ENCODE results near the gene MUS81.
A peak's percentile ranks its signal among the peaks of the same experiment; 100 is the strongest.
"Not testable (repeated sequence)": the region's sequence is repeated elsewhere in the genome, so short reads cannot be mapped to it uniquely, and the experiment has no call there.

MUS81 gene

DNA sequence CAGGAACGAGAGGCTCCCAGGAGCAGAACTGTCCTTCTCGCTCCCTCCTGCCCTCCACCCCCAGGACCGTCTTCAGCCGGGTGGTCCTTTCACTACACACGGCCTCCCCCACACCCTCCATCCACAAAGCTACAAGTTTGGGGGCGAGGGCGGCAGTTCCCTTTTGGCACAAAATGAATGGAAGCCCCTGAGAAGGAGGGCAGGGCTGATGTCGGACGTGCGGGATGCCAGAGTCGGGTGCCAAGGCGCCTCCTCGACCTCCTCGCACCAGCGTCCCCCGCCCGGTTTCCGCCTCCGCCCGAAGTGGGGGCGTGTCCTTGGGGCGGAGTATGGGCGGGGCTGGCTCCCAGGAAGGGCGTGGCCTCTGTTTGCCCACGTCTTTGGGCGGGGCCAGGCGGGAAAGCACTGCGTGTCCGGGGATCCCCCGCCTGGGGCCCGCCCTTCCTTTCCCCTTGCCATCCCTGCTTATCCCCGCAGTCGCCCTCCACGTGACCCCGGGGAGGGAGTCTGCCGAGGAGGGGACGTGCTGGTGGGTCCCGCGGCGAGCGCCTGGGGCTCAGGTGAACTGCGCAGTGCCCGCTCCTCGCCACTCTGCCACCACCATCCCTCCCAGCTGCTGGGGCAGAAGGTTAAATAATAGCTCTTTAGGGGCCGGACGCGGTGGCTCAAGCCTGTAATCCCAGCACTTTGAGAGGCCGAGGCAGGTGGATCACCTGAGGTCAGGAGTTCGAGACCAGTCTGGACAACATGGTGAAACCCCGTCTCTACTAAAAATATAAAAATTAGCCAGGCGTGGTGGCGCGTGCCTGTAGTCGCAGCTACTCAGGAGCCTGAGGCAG, 13.3 kb downstream of the MUS81 start:
- peak; percentile 52 to 95 for DNase-seq

DNA sequence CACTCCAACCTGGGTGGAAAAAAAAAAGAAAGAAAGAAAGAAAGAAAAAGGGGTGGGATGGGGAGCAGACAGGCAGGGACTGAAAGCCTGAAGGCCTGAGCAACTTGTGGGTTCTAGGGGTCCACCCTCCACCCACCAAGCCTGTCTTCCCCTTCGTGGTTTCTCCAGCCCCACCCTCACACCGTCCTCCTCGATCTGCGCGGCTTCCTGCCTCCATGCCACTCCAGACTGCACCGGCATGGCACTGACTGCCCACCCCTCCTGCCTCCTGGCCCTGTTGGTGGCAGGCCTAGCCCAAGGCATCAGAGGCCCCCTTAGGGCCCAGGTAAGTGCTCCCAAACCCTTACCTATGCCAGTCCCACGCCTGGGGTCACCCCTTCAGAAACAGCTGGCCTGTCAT, 19.4 kb downstream of the MUS81 start, which contains the start of gene CTSW:
TSS of gene CTSW (plus strand) at position 221 of the 400 bp plus-strand sequence. CDS start at position 239, 18 bp downstream.
- DNase-seq, result no peak

DNA sequence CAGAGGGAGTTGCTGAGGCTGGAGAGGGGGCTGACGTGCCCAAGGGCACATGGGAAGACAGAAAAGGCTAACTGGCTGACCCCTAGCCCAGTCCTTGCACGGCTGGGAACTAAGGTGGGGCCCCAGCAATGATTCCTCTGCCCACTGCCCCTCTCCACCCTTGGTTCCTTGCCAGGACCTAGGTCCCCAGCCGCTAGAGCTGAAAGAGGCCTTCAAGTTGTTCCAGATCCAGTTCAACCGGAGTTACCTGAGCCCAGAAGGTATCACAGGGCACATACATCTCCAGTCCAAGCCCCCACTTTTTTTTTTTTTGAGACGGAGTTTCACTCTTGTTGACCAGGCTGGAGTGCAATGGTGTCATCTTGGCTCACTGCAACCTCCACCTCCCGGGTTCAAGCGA, 19.8 kb downstream of the MUS81 start:
- no peak for DNase-seq

DNA sequence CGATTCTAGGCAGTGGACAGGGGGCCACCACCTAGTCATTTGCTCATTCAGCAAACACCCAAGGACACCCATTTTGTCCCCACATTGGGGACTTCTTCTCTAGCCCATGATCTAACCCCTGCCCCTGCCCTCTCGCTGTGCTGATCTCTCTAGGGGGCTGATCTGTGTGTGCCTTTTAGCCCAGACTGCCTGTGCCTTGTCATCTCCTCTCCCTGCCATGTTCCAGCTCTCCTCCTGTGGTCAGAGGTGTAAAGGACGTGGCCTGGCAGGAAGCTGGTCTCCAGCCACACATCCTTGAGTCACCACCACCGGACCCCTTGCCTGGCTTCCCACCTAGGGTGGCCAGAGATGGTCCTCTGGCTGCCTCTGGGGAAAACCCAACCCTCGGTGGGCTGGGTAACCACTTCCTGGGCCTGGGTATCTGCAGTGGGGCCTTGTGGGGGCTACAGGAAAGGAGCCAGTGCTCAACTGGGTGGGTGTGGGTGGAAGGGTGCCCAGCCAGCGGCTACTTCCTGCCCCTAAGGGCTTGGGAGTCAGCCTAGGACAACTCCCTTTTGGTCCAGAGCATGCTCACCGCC, 20.7 kb downstream of the MUS81 start:
- DNase-seq, result no peak

DNA sequence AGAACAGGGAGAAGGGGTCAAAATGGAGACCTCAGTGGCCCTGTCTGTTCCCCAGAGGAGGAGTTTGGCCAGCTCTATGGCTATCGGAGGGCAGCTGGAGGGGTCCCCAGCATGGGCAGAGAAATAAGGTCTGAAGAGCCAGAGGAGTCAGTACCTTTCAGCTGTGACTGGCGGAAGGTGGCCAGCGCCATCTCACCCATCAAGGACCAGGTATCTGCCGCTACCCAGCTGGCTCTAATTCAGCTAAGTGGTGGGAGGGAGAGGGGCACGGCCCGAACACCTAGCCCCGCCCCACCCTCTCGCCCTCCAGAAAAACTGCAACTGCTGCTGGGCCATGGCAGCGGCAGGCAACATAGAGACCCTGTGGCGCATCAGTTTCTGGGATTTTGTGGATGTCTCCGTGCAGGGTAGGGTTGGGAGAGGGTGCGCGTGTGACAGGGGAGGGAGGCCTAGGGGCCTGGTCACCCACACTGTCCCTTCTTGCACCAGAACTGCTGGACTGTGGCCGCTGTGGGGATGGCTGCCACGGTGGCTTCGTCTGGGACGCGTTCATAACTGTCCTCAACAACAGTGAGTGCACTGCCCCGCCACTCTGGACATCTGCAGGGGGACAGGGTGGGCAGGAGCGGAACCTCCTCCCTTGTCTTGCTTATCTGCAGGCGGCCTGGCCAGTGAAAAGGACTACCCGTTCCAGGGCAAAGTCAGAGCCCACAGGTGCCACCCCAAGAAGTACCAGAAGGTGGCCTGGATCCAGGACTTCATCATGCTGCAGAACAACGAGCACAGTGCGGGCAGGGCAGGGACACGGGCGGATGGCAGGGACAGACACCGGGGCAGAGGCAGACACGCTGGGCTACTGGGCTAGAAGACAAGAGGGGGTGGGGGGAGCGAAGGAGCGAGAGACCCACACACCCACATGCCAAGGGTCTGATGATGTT, 22.2 kb downstream of the MUS81 start:
- no peak for DNase-seq

DNA sequence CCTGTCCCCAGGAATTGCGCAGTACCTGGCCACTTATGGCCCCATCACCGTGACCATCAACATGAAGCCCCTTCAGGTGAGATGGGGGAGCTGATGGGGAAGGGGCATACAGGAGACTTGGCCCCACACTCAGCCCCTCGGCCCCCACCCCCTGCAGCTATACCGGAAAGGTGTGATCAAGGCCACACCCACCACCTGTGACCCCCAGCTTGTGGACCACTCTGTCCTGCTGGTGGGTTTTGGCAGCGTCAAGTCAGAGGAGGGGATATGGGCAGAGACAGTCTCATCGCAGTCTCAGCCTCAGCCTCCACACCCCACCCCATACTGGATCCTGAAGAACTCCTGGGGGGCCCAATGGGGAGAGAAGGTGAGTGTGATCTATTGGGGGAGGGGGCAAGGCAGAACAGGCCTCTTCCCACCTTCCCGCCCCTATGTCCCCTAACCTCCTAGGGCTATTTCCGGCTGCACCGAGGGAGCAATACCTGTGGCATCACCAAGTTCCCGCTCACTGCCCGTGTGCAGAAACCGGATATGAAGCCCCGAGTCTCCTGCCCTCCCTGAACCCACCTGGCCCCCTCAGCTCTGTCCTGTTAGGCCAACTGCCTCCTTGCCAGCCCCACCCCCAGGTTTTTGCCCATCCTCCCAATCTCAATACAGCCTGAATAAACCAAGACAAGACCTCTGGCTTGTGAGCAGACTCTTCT, 23.0 kb downstream of the MUS81 start:
- DNase-seq, result no peak

DNA sequence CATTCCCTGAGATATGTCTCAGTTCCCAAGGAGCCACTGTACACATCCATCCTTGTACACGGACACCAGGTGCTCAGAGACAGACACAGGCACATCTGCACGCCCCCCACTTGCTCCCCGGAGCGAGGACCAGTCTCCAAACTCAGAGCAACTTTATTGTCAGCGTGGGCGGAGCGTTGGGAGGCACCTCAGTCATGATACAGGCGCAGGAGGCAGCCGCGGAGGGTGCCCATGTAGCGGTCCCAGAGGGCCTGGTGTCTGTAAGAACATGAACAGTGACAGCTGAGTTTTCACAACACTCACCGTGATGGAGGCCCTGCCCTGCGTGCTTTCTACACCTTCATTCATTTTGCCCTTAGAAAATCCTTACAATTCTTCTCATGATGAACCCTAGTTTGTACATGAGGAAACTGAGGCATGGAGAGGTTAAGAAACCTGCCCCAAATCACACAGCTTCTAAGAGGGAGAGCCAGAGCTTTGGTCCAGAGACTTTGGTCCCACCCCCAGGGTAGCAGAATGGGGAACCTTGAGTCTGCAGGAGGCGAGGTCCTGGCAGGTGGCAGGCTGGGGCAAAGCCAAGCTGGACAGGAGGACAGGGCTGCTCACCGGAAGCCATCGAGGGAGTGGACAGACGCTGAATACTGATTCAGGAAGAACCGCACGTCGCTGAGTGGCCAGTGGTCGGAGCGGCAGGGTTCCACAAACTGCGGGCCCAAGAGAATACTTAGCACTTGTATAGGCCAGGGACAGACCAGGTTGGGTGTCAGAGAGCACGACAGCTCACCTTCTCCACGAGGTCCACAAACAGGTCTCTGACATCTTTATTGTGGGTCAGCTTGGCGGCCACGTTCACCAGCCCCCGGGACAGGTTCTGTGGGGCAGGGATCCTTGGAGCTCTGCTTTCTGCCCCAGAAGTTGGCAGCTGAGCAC, 23.8 kb downstream of the MUS81 start:
- no peak for DNase-seq

DNA sequence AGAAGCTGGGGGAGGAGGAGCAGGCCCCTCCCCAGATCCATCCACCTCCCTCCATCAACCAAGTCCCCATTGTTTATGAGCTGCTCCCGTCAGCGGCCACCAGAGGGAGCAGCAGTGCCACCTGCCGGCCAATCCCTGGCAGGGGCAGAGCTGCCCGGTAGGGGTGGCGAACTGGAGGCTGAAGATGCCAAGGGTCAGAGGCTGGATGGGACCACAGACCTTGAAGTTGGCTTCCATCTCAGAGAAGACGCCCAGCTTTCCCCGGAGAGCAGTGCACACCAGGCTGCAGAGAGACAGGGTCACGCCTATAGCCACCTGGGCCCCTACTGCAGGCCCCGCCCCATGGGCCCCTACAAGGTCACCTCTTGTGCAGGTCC, 24.5 kb downstream of the MUS81 start:
- DNase-seq, result peak; percentile 50 to 69

DNA sequence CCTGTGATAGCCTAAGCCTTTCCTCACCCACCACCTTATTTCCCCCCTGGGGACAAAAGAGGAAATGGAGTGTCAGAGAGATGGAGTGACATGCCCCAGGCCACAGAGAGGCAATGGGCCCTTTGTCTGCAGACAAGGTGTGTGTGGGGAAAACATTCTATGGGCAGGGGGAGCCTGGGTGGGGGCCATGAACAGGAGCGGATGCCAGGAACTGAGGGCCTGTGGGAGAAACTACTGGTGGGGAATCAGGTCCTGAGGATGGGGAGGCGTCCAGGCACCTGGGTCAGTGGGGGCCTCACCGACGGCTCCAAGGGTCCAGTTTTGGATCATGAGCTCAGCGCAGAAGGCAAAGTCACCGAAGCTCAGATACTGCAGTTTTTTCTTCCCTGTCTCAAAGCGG, 25.0 kb downstream of the MUS81 start:
- no peak for DNase-seq

DNA sequence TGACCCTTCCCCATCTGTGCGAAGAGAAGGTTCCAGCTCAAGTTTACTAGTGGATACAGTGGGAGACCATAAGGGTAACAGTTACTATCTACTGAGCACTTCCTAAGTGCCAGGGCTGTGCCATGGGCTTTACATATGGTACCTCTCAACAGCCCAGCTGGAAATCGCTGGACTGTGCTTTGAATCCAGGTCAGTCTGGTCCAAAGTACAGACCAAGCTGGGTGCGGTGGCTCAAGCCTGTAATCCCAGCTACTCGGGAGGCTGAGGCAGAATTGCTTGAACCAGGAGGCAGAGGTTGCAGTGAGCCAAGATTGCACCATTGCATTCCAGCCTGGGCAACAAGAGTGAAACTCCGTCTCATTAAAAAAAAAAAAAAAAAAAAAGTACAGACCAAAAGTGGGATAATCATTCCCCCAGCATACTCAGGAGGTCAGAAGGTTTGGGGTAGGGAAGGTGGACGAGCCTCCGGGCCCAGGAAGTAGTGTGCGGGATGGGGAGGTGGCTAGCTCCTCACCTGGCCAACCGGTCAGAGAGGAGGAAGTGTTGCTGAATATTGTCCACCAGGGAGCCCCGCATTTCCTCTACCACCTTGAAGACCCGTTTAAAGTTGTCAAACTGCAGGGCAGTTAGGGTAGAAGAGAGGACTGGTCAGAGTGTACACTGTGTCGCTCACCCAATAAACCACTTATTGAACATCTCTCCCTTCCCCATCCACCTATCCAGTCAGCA, 25.7 kb downstream of the MUS81 start:
- no peak for DNase-seq

DNA sequence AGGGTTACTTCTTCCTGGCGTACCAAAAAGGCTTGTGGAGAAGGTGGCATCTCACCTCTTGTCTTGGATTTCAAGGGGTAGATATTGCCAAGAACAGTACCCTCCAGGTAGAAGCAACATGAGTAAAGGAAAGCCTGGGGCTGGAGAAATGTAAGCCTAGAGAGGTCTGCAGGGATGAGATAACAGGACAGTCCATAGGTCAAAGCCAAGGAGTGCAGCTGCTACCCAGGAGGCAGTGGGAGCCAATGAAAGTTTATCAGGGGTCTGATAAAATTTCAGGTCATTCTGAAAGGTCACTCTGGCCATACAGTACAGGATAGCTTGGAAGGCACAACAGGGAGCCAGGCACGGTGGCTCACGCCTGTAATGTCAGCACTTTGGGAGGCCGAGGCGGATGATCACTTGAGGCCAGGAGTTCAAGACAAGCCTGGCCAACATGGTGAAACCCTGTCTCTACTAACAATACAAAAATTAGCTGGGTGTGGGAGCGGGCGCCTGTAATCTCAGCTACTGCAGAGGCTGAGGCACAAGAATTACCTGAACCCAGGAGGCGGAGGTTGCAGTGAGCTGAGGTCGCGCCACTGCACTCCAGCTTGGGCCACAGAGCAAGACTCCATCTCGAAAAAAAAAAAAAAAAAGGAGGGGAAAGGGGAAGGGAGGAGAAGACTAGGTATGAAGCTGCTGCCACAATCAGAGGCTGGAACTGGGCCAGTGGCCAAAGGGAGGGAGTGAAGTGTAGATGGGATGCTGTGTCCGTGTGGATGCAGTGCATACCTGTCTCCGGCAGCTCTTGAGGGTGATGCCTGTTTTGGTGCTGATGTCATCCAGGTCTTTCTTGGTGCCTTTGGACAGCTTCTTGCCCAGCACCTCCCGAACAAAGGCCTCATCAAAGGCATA, 26.8 kb downstream of the MUS81 start:
- DNase-seq, result no peak

DNA sequence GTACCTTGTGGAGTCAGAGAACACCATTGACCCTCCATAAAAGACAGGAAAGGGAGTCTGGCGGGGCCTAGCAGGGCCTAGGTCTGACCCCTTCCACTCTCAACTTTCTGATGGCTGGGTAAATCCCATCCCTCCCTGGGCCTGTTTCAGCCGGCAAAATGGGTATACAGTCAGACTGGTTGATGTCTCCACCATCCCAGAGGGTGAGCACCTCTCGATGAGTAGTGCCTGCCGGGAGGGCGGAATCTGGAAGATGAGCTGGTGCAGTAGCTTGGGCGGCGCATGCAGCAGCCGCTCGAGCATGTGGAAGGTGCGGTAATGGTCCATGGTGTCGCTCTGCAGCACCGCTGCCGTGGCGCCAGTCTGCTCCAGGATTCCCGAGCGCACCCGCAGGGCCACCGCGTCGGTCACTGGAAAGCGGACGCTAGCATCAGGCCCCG, 27.5 kb downstream of the MUS81 start:
- no peak for DNase-seq

DNA sequence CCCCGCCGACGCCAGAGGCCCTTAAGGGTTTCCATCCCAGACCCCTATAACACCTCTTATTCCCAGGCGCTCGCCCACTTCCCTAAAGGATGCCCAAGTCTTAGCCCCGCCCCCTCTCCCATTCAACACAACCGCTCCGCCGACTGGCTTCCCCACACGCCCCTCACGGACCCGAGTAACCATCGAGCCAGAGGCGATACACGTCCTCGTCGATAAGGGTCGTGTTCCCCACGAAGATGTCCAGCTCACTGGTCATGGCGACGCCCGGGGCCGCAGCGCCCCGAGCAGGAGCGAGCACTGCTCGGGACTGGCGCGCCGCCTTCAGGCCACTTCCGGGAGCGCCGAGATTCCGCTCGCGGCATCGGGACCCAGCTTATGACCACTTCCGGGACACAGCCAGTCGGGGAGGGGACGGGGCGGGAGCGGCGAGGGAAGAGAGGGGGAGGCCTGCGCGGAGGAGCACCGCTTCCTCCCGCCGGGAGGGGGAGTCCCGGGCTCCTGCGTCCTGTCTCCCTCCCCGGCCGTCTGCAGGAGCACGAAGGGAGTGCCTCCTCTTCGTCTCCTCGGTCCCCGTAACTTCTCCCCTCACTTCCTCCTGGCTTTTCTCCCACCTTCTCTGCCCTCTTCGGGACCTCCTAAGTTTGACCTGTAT, 28.1 kb downstream of the MUS81 start, which contains the start of gene FIBP:
TSS of gene FIBP (minus strand) at position 309 of the 652 bp plus-strand sequence. CDS start at position 256, 53 bp downstream.
- DNase-seq, result peak; percentile 95 to 98

DNA sequence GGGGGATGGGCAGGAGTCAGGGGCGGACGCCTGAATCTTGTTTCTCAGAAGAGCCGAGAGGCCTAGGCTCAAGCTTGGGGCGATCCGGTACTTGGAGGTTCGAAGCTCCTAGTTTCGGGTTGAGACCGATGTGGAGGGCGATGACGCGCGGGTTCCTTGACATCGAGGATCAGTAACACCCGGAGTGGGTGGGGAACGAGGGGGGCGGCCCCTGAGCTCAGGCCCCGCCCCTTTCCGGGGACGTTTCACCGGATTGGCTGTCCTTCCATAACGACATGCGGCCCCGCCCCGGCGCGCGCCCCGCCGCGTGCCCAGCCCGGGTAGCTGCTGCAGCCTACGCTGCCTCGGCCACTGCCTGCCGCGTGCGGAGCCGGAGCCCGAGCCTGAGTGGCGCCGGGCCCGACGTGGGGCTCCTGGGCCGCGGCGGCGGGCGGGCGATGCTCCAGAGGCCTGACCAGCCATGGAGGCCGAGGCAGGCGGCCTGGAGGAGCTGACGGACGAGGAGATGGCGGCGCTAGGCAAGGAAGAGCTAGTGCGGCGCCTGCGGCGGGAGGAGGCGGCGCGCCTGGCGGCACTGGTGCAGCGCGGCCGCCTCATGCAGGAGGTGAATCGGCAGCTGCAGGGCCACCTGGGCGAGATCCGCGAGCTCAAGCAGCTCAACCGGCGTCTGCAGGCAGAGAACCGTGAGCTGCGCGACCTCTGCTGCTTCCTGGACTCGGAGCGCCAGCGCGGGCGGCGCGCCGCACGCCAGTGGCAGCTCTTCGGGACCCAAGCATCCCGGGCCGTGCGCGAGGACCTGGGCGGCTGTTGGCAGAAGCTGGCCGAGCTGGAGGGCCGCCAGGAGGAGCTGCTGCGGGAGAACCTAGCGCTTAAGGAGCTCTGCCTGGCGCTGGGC, 30.3 kb downstream of the MUS81 start, which contains the start of gene CCDC85B:
TSS of gene CCDC85B (plus strand) at position 350 of the 895 bp plus-strand sequence. CDS start at position 461, 111 bp downstream.
- peak; percentile 93 to 99 for DNase-seq

DNA sequence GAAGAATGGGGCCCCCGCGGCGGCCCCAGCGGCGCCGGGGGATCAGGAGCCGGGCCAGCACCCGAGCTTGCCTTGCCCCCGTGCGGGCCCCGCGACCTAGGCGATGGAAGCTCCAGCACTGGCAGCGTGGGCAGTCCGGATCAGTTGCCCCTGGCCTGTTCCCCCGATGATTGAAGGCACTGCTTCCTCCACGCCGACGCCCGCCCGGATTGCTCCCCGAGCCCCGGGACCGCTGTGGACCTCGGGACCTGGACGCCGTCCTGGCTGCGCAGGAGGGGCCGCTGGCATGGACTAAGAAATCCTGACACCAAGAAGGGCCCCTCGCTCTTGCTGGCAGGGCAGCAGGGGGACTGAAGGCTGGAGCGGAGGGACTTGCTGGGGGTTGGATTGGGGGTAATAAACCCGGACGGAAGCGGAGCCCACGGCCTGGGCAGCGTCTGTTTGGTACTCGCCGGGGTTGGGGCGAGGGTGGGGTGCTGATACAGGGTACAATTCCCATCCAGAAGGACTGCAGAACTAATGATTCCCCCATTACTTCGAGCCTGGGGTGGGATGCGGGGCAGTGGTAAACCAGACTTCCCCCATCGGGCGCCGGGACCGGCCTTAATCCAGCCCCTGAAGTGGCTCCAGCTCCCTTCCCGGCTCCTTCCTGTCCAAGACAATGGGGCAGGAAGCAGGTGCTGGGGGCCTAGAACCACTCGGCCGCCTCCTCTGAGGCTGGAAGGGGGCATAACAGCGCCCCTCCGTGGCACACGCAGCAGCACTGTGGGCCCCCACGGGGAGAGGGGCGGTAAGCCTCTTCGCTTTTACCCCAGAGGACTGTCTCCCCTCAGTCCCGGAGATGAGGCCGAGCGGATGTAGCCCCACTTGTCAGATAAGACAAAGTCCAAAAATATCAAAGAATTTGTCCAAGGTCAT, 31.2 kb downstream of the MUS81 start:
- DNase-seq, result no peak

DNA sequence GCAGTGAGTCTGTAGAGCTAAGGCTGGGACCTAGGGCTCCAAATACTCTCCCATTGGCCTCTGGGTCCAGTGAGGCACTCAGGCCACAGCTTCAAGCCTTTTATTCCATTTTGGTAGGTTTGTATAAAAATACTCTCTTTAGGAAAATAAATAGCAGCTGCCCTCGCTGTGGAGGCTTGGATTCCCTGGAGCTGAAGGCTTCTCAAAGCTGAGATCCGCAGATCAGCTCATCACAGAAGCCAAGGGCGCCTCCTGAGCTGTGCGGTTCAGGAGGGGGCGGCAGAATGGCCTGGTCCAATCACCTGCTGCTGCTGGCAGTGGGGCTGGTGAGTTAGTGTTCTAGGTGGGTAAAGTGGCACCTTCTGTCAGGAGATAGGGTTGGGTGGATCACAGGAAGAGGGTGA, 31.9 kb downstream of the MUS81 start:
- DNase-seq, result not testable (repeated sequence)
